HepG2 (cell line): Measurements from ENCODE around the gene ATN1. TPM values are rescaled to one million over a fixed set of nuclear protein-coding genes. Genes with fewer than 3 reads are reported as not detected.

Experiments
- ARHGAP35 ChIP-seq: sonication (generic); formaldehyde crosslinking; IDR thresholded peaks from 2 replicates; pipeline ENCODE4 v1.9.0; 2022; ENCODE audit warnings: mild to moderate bottlenecking, inconsistent platforms, moderate library complexity, missing genetic modification reagents, borderline replicate concordance
- ATF1 ChIP-seq: IDR thresholded peaks from 2 replicates; pipeline ENCODE4 v1.6.1; 2016; ENCODE audit warnings: mild to moderate bottlenecking, control low read depth
- FUBP1 ChIP-seq: sonication (generic); formaldehyde crosslinking; IDR thresholded peaks from 2 replicates; pipeline ENCODE4 v1.5.1; 2020; ENCODE audit warnings: missing genetic modification reagents, mild to moderate bottlenecking, borderline replicate concordance
- GABPB1 ChIP-seq: IDR thresholded peaks from 2 replicates; pipeline ENCODE4 v1.6.1; 2016; ENCODE audit warnings: mild to moderate bottlenecking, missing genetic modification reagents, moderate library complexity, missing compliant biosample characterization
- HCFC1 ChIP-seq: fragments of 150-350 bp; IDR thresholded peaks from 2 replicates; pipeline ENCODE4 v1.6.1; 2014; ENCODE audit warnings: low read depth, low read length
- KDM1A ChIP-seq: IDR thresholded peaks from 2 replicates; pipeline ENCODE4 v1.6.1; 2016; ENCODE audit warnings: missing compliant biosample characterization
- KLF15 ChIP-seq: sonication (generic); formaldehyde crosslinking; IDR thresholded peaks from 2 replicates; pipeline ENCODE4 v1.8.1; 2023; ENCODE audit warnings: borderline replicate concordance, mild to moderate bottlenecking, inconsistent platforms, missing genetic modification reagents, mixed read lengths
- KLF6 ChIP-seq: IDR thresholded peaks from 2 replicates; pipeline ENCODE4 v1.8.0; 2016; ENCODE audit warnings: missing biosample characterization, missing genetic modification reagents
- MED8 ChIP-seq: sonication (generic); formaldehyde crosslinking; IDR thresholded peaks from 2 replicates; pipeline ENCODE4 v1.8.1; 2023; ENCODE audit warnings: mild to moderate bottlenecking, missing genetic modification reagents; ENCODE audit not compliant: insufficient replicate concordance
- NCOR1 ChIP-seq: fragments of 200-600 bp; sonication (generic); IDR thresholded peaks from 2 replicates; pipeline ENCODE4 v1.7.0; 2017; ENCODE audit warnings: antibody characterized with exemption, low read length, borderline replicate concordance
- REPIN1 ChIP-seq: sonication (generic); formaldehyde crosslinking; IDR thresholded peaks from 2 replicates; pipeline ENCODE4 v1.8.0; 2022; ENCODE audit warnings: missing genetic modification reagents, low read depth, mild to moderate bottlenecking, borderline replicate concordance
- THAP7 ChIP-seq: sonication (generic); formaldehyde crosslinking; IDR thresholded peaks from 2 replicates; pipeline ENCODE4 v1.8.1; 2023; ENCODE audit warnings: mild to moderate bottlenecking, missing genetic modification reagents
- ZBTB33 ChIP-seq: sonication (generic); formaldehyde crosslinking; IDR thresholded peaks from 2 replicates; pipeline ENCODE4 v1.4.0; 2020; ENCODE audit warnings: missing genetic modification reagents
- ZBTB43 ChIP-seq: sonication (generic); formaldehyde crosslinking; conservative IDR thresholded peaks from 2 replicates; pipeline ENCODE4 v1.4.0; 2020; ENCODE audit warnings: missing genetic modification reagents
- ZNF136 ChIP-seq: sonication (generic); formaldehyde crosslinking; IDR thresholded peaks from 2 replicates; pipeline ENCODE4 v1.8.1; 2022; ENCODE audit warnings: low read depth, mild to moderate bottlenecking, moderate library complexity, missing genetic modification reagents
- ZNF225 ChIP-seq: sonication (generic); formaldehyde crosslinking; IDR thresholded peaks from 2 replicates; pipeline ENCODE4 v1.4.0; 2020; ENCODE audit warnings: mild to moderate bottlenecking, missing genetic modification reagents
- ZNF275 ChIP-seq: sonication (generic); formaldehyde crosslinking; IDR thresholded peaks from 2 replicates; pipeline ENCODE4 v1.8.0; 2022; ENCODE audit warnings: missing genetic modification reagents, mild to moderate bottlenecking, inconsistent platforms, borderline replicate concordance
- ZNF383 ChIP-seq: sonication (generic); formaldehyde crosslinking; IDR thresholded peaks from 2 replicates; pipeline ENCODE4 v1.4.0; 2020; ENCODE audit warnings: missing genetic modification reagents, mild to moderate bottlenecking, borderline replicate concordance
- ZNF607 ChIP-seq: sonication (generic); formaldehyde crosslinking; IDR thresholded peaks from 2 replicates; pipeline ENCODE4 v1.5.1; 2020; ENCODE audit warnings: missing genetic modification reagents, mild to moderate bottlenecking, borderline replicate concordance
- ZNF792 ChIP-seq: IDR thresholded peaks from 2 replicates; pipeline ENCODE4 v1.6.1; 2016
- polyA plus RNA-seq, 8 experiments: library from polyadenylated mRNA; depleted of rRNA in 3 of 8; stranded (reverse) in 7 of 8; unstranded in 1 of 8; fragments of >200 nt; fragmentation: Illumina TruSeq in 4 of 8; extraction: Trizol in 4 of 8; gene quantifications; 2 replicates each; pipeline versions ENCODE4 v1.2.1 to v1.2.3, GENCODE V29; 2011 to 2016; ENCODE audit warnings: low read depth in 4 of 8, missing spikeins in 1 of 8, mixed read lengths in 1 of 8; ENCODE audit not compliant: insufficient read depth in 1 of 8
- total RNA-seq, 5 experiments: library from RNA; depleted of rRNA; stranded (reverse); fragments of >200 nt; fragmentation: Illumina TruSeq; extraction: Trizol; gene quantifications; 2 replicates each; pipeline ENCODE4 v1.2.3, GENCODE V29; 2016; ENCODE audit warnings: low read depth in 1 of 5

Gene ATN1
- total and polyA plus RNA-seq, 2 of the 13 experiments (the other 11 are each of a cell fraction or from before 2014, with no cell fraction given), result 2.1 to 8.6 TPM

- peak; percentile 96 for TF ChIP-seq ZBTB33 (CRISPR knock-in tag)
- TF ChIP-seq GABPB1 (CRISPR knock-in tag), result peak; percentile 30; the same call in 1 of the 2 replicates
- TF ChIP-seq ZBTB43, result peak; percentile 67
- no peak for TF ChIP-seq ZNF607 (CRISPR knock-in tag)
- 0 out of 2 replicates have a peak, but pooled peaks have one; percentile 23 for TF ChIP-seq ZNF275 (CRISPR knock-in tag)
- no peak for TF ChIP-seq ATF1 (CRISPR knock-in tag)
- TF ChIP-seq NCOR1, result no peak
- TF ChIP-seq ZNF383 (CRISPR knock-in tag), result no peak
- no peak for TF ChIP-seq KLF6 (CRISPR knock-in tag)
- TF ChIP-seq ZNF792 (CRISPR knock-in tag), result no peak
- no peak for TF ChIP-seq ZNF225 (CRISPR knock-in tag)
- TF ChIP-seq HCFC1, result no peak
- TF ChIP-seq KLF15 (CRISPR knock-in tag), result no peak
- no peak for TF ChIP-seq ARHGAP35 (CRISPR knock-in tag)
- no peak for TF ChIP-seq KDM1A (CRISPR knock-in tag)
- no peak for TF ChIP-seq MED8
- no peak for TF ChIP-seq FUBP1 (CRISPR knock-in tag)
- TF ChIP-seq ZNF136, result no peak
- TF ChIP-seq THAP7 (CRISPR knock-in tag), result no peak
- no peak for TF ChIP-seq REPIN1 (CRISPR knock-in tag)
These were observed 37.4 kb downstream of the ATN1 start (continued) for GRCh38 chr12:6965026-6965661.
